ENCODE measurements around the gene UBL4B.
A peak's percentile ranks its signal among the peaks of the same experiment; 100 is the strongest.

UBL4B gene

DNA sequence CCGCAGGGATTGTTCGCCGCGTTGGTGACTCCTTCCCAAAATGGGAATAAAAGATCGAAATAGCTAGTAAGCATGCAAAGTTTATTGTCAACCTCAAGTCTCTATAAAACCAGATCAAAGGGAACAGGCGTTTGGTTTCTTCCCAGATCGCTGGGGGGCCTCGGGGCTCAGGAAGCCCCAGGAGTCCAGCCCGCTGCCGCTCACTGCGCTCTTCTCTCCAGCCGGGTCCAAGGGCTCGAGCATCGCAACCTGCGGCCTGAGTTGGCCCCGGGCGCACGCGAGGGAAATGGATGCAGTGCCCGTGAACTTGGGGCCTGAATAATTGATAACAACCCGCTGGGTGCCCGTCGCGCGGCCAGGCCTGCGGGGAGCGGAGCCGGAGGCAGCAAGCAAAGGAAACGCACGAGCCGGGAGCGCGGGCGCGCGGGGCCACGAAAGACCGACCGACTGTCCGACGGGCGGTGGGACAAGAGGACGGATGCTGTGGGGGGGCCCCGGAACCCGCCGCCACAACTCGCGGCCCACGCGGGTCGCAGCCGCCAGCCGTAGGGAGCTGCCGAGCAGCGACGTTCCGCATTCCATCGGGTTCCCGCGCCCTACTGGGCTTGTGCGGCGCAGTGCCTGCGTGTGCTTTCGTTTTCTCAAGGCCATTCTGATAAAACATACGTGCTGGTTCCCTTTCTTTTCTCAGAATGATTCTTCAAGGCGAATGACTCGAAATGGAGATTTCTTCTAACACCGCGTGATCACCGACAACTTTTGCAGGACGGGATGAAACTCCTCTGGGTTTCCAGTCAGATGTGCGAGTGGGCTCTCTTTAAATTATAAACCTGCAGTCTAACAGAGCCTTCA is 27.8 kb upstream of the UBL4B start:
- DNase-seq (ENCODE audit: low read depth, low spot score): no peak

- no peak for DNase-seq (ENCODE audit: low read depth, low spot score)
Measured at GRCh38 chr1:110085671-110086070, 26.6 kb upstream of the UBL4B start.

DNA sequence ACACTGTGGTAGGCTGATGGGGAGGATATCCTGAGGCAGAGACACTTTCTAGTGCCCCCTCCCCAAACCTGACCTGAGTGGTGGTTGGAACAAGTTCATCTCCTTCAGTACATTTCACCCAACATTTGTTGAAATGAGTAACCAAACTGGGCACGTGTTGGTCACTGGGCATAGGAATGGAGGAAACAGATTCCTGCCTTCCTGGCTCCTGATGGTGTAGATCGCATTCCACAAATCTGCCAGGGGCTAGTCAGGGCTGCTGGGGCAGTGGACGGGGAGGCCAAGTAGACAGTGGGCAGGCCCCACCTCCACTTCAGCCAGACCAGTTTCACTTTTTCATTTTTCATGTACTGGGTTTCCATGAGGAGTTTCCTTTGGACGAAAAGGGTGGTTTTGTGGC is 25.3 kb upstream of the UBL4B start:
- no peak for DNase-seq (ENCODE audit: low read depth, low spot score)

GRCh38 chr1:110087812-110088738 is 24.2 kb upstream of the UBL4B start:
- DNase-seq (ENCODE audit: low read depth, low spot score): no peak

GRCh38 chr1:110088739-110089316 is 23.4 kb upstream of the UBL4B start:
- DNase-seq (ENCODE audit: low read depth, low spot score): no peak

DNA sequence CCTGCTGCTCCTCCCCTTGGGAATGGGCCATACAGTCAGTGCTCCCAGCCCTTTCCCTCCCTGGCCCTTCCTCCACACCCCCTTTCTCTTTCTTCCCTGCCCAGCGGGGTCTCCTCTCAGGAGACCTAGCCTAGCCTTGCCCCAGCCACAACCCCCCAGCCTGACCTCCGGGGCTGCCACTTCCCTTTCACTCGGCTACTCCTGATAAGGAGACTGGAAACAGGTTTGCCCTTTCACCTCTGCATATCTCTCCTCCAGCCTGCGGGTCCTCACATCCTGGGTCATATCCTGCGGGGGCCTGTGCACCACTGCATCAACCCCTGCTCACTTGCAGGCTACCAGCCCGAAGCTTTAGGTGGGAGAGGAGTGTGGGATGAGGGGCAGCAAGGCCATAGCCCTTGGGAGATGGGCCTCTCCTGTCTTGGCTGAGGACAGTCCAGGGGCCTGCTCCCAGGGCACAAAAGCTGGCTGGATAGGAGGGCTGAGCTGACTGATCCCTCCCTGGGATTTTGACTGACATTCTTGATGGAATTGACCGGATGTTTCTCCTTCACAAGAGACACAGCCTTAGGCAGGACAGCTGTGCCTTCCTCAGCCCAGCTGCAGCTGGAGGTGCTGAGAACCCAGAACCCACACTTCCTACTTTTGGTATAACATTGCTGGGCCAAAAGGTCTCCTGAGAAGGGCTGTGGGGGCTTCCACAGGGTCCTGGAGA is 22.5 kb upstream of the UBL4B start:
- DNase-seq (ENCODE audit: low read depth, low spot score): no peak

DNA sequence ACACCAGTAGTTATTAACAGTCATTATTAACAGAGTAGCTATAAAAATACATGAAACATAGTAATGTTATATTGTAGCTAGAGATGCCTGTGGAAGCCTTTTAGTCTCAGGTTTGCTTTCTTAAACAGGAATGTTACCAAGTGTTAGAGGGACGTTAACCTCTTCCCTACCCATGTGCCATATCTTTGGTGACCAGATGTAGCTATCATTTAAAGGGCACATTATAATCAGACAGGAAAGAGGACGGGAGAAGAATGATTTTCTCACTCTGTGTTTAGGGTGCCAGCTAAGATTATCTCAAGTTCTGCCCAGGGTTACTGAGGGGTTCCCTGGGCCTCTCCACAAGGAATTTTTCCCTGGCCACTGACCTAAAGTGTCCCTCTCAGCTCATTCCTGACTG is 20.9 kb upstream of the UBL4B start:
- DNase-seq (ENCODE audit: low read depth, low spot score): no peak

DNA sequence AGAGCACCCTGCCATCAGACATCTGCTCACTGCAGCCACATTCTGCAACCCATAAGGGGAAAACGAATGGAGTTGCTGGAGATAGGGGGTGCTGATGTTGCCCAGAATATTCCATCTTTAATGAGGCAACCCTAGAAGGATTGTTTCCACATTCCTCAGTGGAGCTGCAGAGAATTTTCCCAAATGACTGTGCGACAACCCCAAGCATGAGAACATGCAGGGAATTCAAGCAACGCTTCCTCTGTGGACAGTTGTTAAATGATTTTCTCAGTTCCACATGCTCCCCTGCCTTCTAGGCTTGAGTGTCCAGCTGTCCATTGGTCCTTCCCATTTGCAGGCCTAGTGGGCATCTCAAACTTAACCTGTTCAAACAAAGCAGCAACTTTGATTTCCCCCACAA is 20.5 kb upstream of the UBL4B start:
- DNase-seq (ENCODE audit: low read depth, low spot score): no peak

- no peak for DNase-seq (ENCODE audit: low read depth, low spot score)
Measured at GRCh38 chr1:110092991-110093390, 19.3 kb upstream of the UBL4B start.

DNA sequence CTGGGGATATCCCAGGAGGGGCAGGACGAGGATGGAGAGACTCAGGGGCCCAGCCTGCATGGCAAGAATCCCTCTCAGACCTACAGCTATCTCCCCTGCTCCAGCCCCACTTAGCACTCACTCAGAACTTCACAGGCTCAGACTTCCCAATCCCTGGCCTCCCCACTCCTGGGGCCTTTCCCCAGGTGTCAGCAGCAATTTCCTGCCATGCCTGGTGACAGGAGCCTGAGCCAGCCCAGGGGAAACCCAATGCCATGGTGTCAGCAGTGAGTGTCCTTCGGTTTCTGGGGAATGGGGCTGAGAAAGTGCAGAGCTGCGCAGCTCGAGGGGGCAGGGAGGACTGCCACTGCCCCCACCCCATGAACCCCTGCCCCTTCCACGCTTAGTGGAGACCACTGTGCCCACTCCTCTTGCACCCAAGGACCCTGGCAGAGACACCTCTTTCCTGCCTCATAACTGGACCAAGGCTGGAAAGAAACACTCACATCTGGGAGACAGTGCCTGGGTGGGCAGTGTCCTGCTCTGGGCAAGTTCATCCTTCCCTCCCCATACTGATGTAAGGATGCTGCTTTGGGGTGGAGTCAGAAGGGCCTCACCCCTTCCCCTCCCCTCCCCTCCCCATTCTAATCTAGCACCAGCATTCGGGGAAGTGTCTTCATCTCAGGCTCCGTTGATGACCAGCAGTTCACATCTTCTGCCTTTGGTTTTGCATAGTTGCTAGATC is 17.1 kb upstream of the UBL4B start:
- DNase-seq (ENCODE audit: low read depth, low spot score): no peak

DNA sequence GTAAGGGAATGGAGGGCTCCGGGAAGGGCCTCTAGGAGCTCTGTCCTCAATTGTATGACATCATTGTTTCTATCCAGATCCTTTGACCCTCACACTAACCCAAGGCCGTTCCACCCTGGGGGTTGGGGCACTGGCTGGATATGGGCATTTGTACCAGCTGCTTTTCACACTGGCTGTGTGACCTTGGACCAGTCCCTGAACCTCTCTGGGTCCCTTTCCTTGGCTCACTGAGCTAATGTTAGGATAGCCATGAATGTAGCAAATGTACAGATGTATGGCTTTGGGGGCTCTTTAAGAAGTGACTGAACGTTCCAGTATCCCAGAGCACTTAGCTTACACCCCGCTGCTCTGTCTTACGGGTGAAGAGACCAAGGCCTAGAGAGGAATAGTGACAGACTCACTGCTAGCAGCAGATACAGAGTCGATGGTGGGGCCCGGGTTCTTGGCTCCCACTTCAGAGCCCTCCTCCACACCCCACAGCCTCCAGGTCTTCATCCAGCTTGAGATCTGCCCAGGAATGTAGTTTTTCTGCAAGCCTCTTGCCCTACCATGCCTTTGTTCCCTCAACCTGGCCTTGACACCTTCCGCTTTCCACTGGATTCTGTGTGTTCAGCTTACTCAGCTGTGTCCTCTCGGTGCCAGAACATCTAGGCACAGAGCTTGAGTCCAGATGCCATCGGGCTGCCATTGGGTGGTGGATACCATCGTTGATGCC is 14.6 kb upstream of the UBL4B start:
- DNase-seq (ENCODE audit: low read depth, low spot score): no peak

- no peak for DNase-seq (ENCODE audit: low read depth, low spot score)
Measured at GRCh38 chr1:110098222-110099026, 13.8 kb upstream of the UBL4B start.

DNA sequence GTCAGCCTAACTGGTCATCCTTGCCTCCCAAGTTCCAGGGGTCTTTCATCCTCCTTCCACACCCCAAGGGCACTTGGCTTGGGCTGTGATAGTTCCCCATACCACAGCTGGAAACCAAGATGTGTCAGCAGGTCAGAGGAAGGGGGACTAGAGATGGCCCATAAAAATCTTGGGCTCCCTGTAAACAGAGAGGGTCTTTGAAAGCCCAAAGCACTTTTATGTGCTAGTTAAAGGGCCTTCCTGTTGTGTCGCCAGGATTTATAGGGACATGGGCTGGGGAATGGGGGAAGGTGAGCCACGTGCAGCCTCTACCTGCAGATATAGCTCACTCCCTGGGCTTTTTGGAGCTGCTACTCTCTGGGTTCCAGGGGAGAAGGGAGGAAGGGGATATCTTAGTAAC is 11.9 kb upstream of the UBL4B start:
- no peak for DNase-seq (ENCODE audit: low read depth, low spot score)

GRCh38 chr1:110102081-110102480 is 10.2 kb upstream of the UBL4B start:
- no peak for DNase-seq (ENCODE audit: low read depth, low spot score)

DNA sequence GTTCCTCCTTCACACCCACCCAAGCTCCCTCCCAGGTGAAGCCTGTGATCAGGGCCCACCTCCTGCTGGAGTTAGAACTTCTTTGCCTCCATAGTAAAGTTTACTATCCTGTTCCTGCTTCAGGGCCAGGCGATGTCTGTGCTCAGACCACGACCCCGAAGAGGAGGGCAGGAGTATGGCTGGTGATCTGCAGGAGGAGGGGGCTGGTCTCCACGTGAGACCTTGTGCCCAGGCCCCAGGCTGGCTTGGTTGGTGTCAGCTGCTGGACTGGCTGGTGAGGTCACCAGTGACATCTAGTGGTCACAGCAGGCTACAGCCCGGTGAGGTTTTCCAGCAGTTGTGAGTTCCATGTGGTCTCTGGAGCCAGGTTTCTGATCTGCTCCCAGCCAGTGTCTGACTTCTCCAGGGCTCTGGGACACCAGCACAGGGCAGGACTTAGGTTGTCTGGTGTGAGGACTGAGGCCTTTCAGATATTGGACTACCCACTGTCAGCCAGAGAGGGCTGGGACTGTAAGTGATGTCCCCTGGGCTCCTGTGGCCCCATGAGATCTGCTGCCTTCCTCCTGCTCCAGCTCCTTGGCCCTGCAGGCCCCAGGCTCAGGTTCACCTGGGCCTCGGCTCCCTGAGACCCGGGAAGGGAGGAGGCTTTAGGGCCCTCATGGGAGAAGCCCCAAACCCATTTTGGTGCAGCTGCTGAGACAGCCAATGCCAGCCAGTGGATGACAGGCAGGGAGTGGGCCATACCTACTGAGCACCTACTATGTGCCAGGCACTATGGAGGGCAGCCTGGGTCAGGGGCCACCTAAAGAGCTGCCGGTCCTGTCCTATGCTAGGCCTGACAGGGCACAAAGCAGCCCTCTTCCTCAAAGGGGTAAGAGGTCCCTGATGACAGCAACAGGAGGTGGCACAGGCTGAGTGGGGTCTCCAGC is 6.0 kb upstream of the UBL4B start:
- peak; percentile 33 for DNase-seq (ENCODE audit: low read depth, low spot score)

GRCh38 chr1:110107867-110108469 is 4.3 kb upstream of the UBL4B start:
- DNase-seq (ENCODE audit: low read depth, low spot score): no peak

GRCh38 chr1:110111081-110111480 is 1.2 kb upstream of the UBL4B start:
- no peak for DNase-seq (ENCODE audit: low read depth, low spot score)

- no peak for DNase-seq (ENCODE audit: low read depth, low spot score)
Measured at GRCh38 chr1:110112656-110113055, 413 bp downstream of the UBL4B start.

Measured in activated naive CD8-positive, alpha-beta T cell treated with anti-CD3 and anti-CD28 coated beads, Interleukin-2, amount 50 U/mL, for 16 hours (primary cell).